SW480 (cell line): Measurements from ENCODE around the gene FHOD3.
A peak's percentile ranks its signal among the peaks of the same experiment; 100 is the strongest.
"Not testable (repeated sequence)": the region's sequence is repeated elsewhere in the genome, so short reads cannot be mapped to it uniquely, and the experiment has no call there.

ENCODE experiments used
- DNase-seq: peaks from one replicate; pipeline ENCODE4 v3.0.0-alpha.2; 2016; ENCODE audit warnings: low spot score

Gene FHOD3

DNA sequence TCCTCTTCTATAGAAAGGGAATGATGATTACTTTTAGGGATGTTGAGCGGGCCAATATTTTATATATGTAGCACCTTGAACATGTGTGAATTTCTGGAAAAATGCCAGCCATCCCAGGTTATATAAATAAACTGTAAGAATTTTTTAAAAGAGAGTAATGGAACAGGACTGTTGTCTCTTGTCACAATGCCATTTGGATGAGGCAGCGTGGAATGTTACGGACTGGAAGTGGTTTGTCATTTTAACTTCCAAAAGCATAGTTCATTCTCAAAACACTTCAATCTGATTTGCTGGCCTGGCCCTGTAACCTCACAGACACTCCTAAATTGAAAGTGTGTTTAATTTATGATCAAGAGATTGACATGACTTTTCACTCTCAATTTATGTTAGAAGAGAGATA lies 460.5 kb downstream of the FHOD3 start:
- DNase-seq, result no peak

DNA sequence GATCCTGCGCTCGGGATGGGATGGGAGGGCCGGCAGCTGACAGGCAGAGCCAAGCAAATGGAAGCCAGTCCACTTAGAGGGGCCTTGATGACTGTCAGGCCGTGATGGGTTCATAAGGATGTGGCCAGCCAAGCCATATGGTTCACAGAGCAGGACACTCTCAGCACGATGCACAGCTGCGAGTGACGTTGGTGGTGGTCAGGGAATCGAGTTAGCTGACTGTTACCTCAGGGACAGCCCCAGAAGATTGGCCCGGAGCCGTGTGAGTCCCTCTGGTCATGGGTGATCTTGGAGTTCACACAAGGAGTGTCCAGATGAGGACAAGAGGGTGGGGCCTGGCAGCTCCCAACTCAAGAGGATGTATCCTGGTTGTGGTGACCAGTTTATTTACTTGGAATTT lies 461.1 kb downstream of the FHOD3 start:
- DNase-seq, result no peak

GRCh38 chr18:36759167-36759776 lies 461.8 kb downstream of the FHOD3 start:
- no peak for DNase-seq

GRCh38 chr18:36760598-36760997 lies 463.1 kb downstream of the FHOD3 start:
- no peak for DNase-seq

DNA sequence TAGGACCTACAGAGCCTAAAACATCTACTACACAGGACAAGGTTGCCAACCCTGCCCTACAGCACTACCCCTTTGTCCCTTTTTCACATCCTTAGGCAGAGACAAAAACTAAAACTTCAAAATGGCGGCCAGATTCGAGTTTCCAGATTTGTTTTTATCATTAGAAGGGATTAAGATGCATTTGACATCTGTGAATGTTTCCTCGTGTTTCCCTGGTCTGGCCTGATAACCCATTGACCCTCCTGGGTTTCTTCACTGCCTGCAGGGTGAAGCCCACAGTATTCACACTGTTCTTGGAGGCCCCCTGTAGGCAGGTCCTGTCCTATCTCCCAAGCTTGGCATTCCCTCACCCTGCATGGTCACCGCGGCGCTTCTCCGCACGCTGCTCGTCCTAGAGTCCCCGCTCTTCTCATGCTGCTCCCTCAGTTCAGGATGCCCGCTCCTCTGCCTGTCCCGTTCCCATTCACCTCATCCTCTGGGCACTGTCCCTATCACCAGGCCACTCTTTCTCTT lies 463.7 kb downstream of the FHOD3 start:
- DNase-seq, result no peak

DNA sequence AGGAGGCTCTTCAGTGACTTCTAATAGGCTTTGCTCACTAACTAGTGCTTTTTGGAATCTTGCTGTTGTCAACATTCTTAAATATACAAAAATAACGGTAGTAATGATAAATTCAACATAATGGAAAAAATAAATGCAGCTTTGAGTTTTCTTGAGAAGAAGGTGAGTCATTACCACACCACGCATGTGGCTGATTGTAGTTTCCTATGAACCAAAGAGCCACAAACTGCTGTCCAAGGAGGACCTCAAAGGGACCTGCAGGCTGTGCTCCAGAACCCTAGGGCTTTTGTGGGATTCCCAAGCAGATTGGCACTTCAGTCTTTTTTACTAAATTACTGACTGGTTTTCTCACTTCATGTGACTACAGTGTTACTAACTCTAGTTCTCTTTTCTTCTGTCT lies 464.6 kb downstream of the FHOD3 start:
- DNase-seq, result no peak

- DNase-seq, result not testable (repeated sequence)
Measured at GRCh38 chr18:36762965-36763364, 465.5 kb downstream of the FHOD3 start.

DNA sequence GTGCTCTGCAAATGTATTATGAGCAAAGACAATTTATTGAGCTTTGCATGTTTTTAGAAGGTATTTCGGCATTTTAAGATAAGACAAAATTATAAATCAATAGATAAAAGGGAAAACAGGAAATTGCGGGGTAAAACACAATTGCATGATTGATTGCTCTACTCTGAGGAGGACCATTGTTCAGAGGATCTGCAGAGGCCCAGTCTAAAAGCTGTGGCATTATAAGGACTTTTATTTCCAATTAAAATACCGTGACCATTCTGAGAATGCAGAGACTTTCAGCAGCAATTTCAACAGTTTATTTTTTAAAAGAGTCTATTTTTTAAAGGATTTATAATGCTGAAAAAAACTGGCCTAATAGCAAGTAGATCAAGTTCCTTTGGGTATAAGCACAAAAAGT lies 469.3 kb downstream of the FHOD3 start:
- no peak for DNase-seq

- no peak for DNase-seq
Measured at GRCh38 chr18:36769172-36769571, 471.7 kb downstream of the FHOD3 start.

DNA sequence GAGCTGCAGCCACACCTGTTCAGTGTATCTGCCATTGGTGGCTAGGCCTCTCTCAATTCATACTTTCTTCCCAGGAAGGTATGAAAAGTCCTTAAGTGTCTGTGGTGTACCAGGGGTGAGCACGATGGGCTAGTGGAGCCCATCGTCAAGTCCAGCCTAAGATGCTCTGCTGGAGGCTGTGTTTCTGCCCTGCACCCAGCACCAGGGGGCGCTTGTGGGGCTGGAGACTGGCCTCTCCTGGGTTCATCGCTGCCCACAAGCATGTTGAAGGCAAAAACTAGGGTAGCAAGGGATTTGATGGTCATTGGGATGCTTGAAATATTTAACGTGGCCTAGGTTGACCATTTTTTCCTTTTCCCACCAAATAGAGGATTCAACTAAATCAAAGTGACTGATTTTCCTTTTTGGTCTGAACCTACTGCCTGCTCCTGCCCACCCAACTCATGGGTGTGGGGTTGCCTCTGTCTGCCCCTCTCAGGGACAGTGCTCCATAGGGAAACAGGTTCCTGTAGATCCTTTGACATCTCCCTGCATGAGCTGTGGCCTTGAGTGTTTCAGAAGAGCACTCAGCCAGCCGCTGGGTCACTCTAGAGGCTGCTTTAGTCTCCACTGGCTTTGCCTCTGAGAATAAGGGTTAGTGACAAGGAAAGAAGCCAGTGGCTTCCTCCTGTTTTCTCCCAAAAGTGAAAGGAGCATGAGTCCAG lies 472.2 kb downstream of the FHOD3 start:
- no peak for DNase-seq

DNA sequence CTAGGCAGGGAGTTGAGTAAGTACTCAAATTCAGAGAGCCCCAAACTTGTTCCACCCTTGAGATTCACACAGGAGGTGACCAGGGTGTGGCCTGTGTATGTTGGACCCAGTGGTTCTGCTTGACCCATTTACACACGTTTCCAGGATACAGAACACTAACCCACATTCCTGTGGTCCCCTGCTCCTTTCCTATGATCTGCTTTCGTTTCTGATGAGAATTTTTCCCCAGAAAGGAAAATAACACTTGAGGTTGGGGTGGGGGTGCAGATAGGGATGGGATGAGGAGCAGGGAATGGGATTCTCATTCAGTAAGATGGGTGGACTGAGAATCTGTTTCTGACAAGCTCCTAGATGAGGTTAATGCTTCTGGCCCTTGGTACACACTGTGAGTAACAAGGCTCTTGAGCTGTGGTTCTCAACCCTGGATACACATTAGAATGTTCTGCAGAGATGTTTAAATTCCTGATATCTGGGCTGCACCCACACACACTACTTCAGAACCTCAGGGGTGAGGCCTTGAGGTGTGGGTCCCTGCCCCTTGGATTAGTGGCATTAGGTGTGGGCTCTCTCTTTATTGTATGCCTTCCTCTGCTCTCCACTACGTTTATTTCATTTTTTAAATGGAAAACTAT lies 472.9 kb downstream of the FHOD3 start:
- DNase-seq, result no peak

DNA sequence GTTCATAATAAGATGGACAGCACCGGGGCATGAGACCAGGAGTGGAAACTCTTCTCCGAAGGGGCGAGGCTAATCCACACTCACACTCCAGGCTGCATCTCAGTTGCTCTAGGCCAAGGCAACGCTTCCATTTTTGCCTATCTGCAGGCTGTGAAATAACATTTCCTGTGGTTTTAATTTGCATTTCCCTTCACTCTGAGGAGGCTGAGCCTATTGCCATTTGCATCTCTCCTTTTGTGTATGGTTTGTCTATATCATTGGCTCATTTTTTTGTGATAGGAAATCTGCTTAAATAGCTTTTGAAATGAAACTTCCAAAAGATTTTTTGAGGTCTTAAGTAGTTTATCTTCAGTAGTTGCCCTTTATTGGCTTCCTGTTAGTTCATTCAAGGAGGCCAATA lies 473.7 kb downstream of the FHOD3 start:
- DNase-seq, result no peak

- DNase-seq, result no peak
Measured at GRCh38 chr18:36772241-36772723, 474.8 kb downstream of the FHOD3 start.

- DNase-seq, result no peak
Measured at GRCh38 chr18:36775396-36775795, 477.9 kb downstream of the FHOD3 start.

DNA sequence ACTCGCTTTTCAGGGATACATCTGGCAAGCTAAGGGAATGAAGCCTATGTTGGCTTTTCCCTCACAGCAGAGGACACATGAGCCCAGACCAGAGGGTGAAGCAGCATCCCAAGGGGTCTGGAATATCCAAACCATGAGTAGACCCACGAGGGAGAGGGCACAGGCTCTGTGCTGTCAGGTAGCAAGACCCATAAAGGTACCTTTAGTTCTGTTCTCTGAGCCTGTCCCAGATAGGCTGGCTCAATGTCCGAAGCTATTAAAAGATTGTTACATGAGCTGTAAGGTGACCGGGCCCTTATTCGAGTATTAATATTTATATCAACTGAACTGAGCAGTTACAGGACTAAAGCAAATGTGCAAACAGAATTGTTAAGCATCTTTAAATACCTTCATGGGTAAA lies 479.1 kb downstream of the FHOD3 start:
- no peak for DNase-seq

DNA sequence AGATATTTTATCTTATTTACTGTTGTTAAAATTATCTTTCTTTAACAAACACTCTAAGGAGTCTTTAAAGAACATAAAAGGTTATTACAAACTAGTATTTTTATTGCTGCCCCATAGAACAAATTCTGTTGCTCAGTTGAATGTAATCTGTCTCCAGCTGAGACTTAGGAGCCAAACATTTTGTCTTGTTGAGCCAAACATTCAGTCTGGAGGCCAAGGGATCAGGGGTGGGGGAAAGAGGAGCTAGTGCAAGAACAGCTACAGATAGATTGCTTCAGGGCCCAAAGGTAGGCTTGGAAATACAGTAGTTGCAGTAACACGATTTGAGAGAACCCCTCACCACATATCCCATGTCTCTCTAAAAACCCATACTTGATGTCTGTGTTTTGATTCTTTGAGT lies 480.1 kb downstream of the FHOD3 start:
- no peak for DNase-seq

DNA sequence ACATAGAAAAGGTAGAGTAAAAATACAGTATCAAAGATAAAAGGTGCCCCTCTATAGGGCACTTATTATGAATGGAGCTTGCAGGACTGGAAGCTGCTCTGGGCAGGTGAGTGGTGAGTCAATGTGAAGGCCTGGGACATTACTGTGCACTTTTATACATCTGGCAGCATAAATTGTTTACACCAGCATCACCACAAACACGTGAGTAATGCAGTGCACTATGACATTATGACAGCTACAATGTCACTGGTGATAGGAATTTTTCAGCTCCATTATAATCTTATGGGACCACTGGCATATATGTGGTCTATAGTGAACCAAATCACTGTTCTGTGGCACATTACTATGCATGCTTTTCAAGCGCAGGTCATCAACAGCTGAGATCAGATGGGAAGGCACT lies 483.2 kb downstream of the FHOD3 start:
- DNase-seq, result peak; percentile 42

- no peak for DNase-seq
Measured at GRCh38 chr18:36782710-36783109, 485.2 kb downstream of the FHOD3 start.

DNA sequence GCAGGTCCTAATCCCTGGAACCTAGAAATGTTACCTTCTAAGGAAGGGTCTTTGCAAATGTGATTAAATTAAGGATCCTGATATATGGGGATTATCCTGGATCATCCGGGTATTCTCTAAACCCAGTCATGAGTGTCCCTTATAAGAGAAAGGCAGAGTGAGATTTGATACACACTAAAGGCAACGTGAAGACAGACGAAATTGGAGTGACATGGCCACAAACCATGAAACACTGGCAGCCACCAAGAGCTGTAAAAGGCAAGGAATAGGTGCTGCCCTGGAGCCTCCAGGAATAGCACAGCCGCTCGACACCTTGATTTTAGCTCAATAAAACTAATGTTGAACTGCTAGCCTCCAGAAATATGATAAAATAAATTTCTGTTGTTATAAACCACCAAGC lies 486.3 kb downstream of the FHOD3 start:
- no peak for DNase-seq

- no peak for DNase-seq
Measured at GRCh38 chr18:36786686-36787085, 489.2 kb downstream of the FHOD3 start.

DNA sequence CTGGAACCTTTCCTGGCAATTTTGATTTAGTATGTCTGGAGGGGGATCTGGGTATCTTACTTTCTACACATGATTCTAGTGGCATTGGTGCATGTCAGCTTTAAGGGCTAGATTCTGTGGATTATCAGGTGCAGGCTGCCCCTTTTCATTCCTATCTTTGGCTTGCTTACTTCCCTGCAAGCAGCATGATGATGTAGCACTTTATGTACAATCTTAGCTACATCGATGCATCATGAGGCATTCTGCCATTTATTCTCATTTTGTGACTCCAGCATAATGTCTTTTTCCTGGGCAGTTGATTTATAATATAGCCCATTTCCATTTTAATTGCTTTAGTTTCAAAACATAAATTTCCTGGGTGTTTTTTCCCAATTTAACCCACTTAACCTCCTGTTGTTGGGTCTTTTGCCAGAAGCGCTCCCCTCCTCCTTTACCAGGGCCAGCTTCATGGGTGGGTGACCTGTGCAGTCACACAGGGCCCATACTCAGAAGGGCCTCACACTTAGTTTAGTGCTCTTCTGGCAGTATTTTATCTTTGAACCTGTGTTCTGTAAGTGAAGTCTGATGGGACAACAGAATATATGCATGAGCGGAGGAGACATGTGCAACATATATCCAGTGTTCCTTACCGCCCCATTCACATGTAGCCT lies 495.2 kb downstream of the FHOD3 start:
- no peak for DNase-seq

DNA sequence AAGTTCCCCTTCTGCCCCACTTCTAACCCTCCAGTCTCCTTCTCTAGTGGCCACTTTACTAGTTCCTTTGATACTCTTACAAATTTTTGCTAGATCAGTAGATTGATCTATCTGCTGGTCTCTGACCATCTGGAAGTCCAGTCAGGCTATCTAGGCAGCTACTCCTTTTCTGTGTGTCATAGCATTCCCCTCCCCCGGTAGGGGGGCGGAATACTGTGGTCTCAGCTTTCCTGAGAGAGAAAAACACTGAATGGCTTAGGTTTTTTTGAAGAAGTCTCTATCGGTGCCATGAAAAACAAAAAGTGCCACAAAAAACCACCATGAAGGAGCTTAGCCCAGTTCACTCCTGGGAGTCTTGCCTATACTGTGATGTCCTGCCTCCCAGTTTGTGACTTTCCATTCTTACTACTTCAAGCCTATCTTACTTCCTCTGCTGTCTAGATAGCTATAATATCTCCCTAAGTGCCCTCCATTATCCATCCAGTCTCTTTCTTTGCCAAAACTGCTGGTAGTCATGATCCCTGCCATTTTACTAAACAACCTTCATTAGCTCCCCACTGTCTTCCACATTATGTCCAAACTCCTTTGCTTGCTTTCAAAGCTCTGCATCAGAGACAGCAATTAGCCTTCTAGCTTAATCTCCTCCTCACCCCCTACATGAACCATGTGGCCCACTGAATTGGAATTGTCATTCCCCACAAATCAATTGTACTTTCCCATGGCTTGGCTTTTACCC lies 501.4 kb downstream of the FHOD3 start:
- no peak for DNase-seq
